Bronchial epithelial cell (primary cell): ENCODE results near the gene GLRX5. TPM values are rescaled to one million over a fixed set of nuclear protein-coding genes. Genes with fewer than 3 reads are reported as not detected.
"Not testable (repeated sequence)": the region's sequence is repeated elsewhere in the genome, so short reads cannot be mapped to it uniquely, and the experiment has no call there.

Source experiments
- DNase-seq: peaks from one replicate; pipeline ENCODE4 v3.0.0-alpha.2; 2010; ENCODE audit warnings: low read depth
- FAIRE-seq: peaks from 2 replicates; lab custom pipeline; 2011; peaks lifted over from hg19 to GRCh38; lab: Jason Lieb, UNC
- H3K27me3 ChIP-seq: 2 replicates; pipeline ENCODE4 v1.5.1; 2011; ENCODE audit warnings: low read length; ENCODE audit not compliant: control insufficient read depth, insufficient read depth
- H3K36me3 ChIP-seq: 2 replicates; pipeline ENCODE4 v1.5.1; 2011; ENCODE audit warnings: low read length; ENCODE audit not compliant: control insufficient read depth, insufficient read depth
- H3K4me3 ChIP-seq: 2 replicates; pipeline ENCODE4 v1.5.1; 2011; ENCODE audit warnings: mild to moderate bottlenecking, low read depth, low read length, control low read depth
- CTCF ChIP-seq: IDR thresholded peaks from 2 replicates; pipeline ENCODE4 v1.5.1; 2011; ENCODE audit warnings: mild to moderate bottlenecking, moderate library complexity, low read length, control low read depth, inconsistent platforms; ENCODE audit not compliant: insufficient read depth, severe bottlenecking
- total RNA-seq: library from RNA; depleted of rRNA; stranded (reverse); fragments of >200 nt; gene quantifications from 2 replicates; pipeline ENCODE4 v1.2.1, GENCODE V29; 2014

Gene GLRX5
- total RNA-seq, 1 donor from 2014 or later, result 74.8 TPM

GRCh38 chr14:95577067-95577800, 42.4 kb downstream of the GLRX5 start:
- Histone ChIP-seq H3K27me3 (no peaks in the 10 kb centered on the region), H3K36me3 (no peaks in the 10 kb centered on the region), H3K4me3 (no peak overlapping the region)
- TF ChIP-seq CTCF, result no peak
- FAIRE-seq, result no peak
- no peak for DNase-seq

GRCh38 chr14:95577870-95578269, 43.0 kb downstream of the GLRX5 start:
- no peak for FAIRE-seq
- DNase-seq, result no peak
- no peak overlapping the region for H3K4me3 ChIP-seq
- no peak for TF ChIP-seq CTCF
- H3K36me3 ChIP-seq, result no peaks in the 10 kb centered on the region
- no peaks in the 10 kb centered on the region for H3K27me3 ChIP-seq

GRCh38 chr14:95583836-95584617, 49.2 kb downstream of the GLRX5 start:
- FAIRE-seq, H3K4me3 ChIP-seq, H3K27me3 ChIP-seq, H3K36me3 ChIP-seq, DNase-seq: not testable (repeated sequence)

- TF ChIP-seq CTCF, result no peak
- no peaks in the 10 kb centered on the region for H3K36me3 ChIP-seq
- FAIRE-seq, result no peak
- no peaks in the 10 kb centered on the region for H3K27me3 ChIP-seq
- DNase-seq, result no peak
- H3K4me3 ChIP-seq, result no peak overlapping the region
Observed at GRCh38 chr14:95585953-95586620, 51.2 kb downstream of the GLRX5 start.

GRCh38 chr14:95591182-95591581, 56.3 kb downstream of the GLRX5 start:
- DNase-seq, FAIRE-seq, H3K27me3 ChIP-seq, H3K36me3 ChIP-seq, H3K4me3 ChIP-seq: not testable (repeated sequence)

Other genes with a start within 250 kb of the GLRX5 start
- gene CLMN, start 215.1 kb upstream of the GLRX5 start, total RNA-seq, result 2.2 and 3.9 TPM in 2 replicates
- gene SYNE3, start 18.4 kb upstream of the GLRX5 start, total RNA-seq, result 4.6 and 5.3 TPM in 2 replicates
- gene TCL1B, start 151.4 kb downstream of the GLRX5 start, total RNA-seq, result not detected in 2 replicates
- gene TCL1A, start 179.1 kb downstream of the GLRX5 start, total RNA-seq, result not detected in 2 replicates